HG03457 (cell line): Measurements from ENCODE around the gene A2M.

Source experiments
- ATAC-seq: cut with Tn5 transposase; IDR thresholded peaks from one replicate; pipeline ENCODE4 v1.9.1; 2021; ENCODE audit warnings: moderate number of reproducible peaks; ENCODE audit not compliant: unreplicated experiment

A2M gene

DNA sequence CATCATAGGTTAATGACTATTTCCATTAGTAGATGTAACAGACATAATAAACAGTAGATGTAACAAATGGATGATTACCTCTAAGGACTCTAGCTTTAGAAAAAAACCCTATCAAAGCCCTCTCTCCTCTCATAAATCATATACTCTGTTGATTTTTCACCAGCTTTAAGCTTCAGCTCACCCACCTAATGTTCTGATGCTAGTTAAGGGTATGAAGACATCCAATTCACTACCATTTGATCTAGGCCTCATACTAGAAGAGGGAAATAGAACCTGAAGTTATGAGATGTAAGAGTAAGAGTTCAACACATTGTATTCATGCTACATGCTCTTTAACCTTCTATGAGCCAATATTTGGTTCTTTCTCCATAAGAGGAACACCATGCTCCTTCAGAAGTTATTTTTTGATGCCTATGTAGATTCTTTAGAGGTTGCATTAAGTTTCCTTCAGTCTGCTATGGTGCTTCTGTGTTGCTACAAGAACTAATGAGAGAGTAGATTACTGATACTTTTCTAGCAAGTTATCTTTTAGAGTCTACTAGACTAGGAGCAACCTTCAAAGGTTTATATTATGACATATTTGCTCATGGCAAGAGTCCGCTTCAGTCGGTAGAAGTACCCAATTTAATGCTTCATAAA lies 16.0 kb downstream of the A2M start:
- ATAC-seq: no peak

DNA sequence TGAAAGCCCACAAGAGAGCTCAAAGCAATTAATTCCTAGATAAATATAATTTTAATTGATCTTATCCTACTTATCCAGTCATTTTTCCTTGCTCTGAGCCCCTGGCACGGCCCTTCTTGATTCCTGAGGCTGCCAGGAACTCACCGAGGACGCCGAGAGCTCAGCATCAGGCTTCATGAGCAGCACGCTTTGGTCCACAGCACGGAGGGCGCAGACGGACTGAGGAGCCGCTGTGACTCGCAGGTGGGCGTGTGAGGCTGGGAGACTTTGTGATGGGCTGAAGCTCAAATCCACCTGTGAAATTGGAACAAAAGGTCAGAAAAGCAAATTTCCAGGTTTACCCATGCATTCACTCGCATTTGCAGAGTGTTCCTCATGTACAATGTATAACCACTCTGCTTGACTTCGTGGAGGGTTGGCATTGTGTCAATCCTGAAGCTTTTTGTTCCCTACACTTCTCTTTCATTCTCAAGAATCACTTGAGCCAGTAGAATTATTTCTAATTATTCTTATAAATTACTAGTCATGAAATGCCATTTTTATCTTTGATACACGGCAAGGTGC lies 17.2 kb downstream of the A2M start:
- ATAC-seq: no peak

DNA sequence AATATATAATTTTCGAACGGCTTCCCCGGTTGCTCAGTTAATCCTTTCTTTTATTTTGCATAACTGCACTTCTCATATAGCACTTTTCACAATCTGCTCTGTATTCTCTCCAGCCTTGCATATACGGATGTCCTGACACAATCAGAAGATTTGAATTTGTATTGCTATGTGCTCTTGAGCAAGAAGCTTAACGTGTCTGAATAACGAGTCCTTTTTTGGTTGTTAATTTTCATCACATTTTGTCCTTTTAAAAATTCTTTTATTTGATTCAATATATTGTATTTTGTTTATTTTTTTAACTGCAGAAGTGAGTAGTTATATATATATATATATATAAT lies 17.6 kb downstream of the A2M start:
- ATAC-seq: no peak

DNA sequence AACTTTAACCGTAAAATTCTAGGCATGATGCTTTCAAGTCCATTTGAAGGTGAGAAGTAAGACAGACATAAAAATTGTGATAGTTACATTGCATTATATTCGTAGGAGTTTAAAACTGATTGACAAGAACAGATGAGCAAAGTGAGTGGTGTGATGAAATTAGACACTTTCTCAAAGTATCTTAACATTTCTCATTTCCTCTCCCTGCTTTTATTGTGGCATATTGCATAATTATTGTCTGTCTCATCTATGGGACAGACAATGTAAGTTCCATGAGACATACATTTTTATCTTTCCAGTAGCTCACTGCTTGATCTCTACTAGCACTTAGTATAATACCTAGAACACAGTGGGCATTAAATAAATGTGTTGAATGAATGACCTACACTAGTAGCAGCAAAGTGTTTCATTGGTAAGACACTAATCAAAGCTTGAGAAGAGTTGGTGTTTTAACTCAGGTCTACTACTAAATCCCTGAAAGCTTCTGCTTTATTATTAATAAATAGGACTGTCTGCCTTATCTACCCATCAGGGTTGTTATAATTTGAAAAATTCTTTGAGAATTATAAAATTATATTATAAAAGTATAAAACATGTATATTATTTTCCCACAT lies 19.0 kb downstream of the A2M start:
- ATAC-seq: no peak

DNA sequence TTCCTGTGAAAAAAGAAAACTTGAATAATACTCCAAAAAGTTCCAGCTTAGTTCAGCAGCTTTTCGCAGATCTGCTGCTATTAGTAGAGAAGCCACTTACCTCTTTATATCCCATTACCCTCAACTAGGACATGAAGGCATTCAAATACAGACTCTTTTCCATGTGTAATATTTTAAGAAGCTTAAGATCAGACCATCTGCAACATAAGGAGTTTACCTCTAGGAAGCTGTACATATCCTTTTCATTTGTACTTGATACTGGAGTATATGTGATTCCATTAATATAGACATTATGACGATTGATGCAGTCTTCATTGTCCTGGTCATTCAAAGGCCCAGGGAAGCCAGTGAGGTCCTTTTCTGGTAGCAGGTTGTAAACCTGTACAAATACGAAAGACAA lies 20.4 kb downstream of the A2M start:
- ATAC-seq: no peak

DNA sequence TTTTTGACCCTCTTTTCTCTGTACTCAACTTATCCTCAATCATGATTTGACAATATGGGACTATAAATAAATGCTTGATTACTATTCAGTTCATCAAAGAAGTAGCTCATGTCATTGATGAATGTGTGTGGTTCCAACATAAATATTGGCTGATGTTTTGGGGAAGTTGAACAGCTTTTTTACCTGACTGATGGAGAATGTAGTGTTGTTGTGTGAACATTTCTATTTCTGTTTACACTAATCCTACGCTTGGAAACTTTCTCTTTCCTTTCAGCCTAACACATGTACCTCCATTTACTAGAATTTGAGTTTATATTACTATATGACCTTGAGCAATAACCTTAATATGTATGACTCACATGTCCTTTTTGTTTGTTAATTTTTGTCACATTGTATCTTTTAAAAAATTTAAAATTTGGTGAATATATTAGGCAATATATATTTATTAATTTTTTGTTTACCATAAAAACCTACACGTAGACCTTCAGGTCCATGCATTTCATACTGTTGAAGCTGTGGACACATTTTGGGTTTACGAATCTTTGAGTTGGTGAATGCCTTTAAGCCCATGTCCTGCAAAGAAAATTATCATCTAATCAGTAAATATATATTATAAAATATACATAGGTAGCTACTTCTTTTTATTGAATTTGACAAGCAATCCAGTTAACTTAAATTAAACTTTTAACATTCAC lies 21.1 kb downstream of the A2M start:
- ATAC-seq: no peak

DNA sequence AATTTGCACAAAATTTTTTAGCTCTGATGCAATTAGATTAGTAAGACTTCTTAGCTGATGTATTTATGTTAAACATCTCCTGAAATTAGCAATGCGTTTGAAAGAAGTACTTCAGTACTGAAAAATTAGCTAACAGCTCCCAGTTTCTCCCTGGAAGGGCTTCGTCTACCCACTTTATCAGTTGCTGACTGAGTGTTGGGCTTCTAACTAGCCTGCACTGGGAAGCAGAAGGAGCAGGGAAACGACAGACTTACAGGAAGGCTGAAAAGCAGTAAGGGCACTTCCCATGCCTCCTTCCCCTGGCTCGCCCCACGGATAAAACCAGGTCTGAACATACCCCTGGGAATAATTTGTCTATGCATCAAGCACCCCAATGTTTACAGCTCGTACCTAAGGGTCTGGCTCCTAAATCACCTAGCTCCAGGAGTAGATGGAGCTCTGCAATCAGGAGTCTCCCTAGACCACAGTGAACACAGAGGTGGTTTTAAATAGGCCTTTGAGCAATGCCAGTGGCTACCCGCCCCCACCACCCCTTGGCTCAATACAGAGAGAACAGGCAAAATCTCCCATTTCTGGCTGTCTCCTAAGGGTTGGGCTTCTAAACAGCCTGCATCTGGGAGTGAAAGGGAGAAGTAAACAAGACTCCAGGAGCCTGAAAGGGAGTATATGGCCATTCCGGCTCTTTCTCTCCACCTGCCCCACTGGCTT lies 23.7 kb downstream of the A2M start:
- no peak for ATAC-seq

DNA sequence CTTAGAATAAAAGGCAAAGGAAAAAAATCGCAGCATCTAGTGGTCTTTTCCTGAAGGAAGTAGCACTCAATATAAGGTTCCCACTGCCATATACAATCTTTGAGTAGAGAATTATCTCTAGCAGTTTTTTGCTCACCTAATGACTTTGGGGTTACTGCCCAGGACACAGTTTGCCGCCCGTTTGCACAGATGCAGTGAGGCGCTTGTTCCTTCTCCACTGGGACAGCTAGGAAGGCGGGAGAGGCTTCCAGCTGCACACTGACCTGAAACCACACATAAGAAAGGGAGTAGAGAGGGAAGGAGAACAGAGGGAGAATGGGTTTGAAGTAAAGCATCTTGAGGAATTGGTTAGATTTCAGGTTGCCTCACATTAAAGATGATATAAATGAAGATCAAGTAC lies 25.5 kb downstream of the A2M start:
- no peak for ATAC-seq

DNA sequence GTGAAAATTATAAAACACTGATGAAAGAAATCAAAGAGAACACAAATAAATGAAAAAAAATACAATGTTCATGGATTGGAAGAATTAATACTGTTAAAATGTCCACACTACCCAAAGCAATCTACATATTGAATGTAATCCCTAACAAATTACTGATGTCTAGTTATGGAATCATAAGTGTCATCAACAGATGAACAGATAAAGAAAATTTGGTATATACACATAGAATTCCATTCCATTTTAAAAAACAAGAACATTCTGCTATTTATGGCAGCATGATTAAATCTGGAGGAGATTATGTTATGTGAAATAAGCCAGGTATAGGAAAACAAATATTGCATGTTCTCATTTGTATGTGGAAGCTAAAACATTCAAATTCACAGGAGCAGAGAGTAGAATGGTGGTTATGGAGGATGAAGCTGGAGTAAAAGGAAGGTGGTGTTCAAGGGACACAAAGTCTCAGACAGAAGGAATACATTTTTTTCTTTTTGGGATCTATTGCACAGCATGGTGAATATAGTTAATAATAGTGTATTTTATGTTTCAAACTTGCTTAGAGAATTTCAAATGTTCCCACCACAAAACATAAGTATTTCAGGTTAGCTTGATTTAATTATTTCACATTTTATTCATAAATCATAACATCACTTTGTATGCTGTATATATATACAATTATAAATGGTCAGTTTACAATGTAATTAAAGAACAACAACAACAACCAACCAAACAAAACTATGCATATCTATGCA lies 28.5 kb downstream of the A2M start:
- ATAC-seq: no peak

DNA sequence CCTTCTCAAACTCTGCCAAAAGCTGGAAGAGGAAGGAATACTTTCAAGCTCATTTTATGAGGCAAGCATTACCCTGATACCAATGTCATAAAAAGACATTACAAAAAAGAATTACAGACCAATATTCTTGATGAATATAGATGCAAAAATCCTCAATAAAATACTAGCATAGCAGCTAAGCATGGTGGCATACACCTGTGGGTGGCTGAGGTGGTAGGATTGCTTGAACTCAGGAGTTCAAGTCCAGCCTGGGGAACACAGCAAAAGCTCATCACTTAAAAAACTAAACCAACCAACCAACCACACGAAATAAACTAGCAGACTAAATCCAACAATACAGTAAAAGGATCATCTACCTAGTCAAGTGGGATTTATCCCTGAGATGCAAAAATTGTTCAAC lies 29.6 kb downstream of the A2M start:
- no peak for ATAC-seq

DNA sequence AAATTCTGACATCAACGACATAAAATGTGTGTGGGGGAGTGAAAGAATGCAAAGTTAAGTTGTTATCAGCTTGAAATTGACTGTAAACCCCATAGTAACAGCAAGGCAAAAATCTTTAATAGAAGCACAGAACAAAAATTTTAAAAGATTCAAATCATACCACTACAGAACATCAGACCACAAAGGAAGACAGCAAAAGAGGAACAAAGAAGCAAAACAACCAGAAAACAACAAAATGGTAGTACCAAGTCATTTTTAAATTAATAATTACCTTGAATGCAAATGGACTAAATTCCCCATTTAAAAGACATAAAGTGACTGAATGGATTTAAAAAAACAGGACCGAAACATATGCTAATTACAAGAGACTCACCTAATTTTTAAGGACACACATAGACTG lies 31.3 kb downstream of the A2M start:
- ATAC-seq: no peak

DNA sequence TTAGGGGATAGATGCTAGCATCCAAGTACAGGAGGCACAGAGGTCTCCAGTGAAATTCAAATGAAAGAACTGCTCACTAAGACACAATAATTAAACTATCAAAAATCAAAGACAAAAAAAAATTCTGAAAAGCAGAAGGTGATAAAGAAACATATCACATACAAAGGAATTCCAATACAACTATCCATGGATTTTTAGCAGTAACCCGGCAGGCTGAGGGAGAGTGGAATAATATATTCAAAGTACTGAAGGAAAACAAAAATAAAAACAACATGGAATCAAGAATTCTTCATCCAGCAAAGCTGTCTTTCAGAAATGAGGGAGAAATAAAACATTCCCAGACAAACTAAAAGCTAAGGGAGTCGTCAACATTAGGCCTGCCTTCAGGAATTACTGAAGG lies 31.9 kb downstream of the A2M start:
- no peak for ATAC-seq

DNA sequence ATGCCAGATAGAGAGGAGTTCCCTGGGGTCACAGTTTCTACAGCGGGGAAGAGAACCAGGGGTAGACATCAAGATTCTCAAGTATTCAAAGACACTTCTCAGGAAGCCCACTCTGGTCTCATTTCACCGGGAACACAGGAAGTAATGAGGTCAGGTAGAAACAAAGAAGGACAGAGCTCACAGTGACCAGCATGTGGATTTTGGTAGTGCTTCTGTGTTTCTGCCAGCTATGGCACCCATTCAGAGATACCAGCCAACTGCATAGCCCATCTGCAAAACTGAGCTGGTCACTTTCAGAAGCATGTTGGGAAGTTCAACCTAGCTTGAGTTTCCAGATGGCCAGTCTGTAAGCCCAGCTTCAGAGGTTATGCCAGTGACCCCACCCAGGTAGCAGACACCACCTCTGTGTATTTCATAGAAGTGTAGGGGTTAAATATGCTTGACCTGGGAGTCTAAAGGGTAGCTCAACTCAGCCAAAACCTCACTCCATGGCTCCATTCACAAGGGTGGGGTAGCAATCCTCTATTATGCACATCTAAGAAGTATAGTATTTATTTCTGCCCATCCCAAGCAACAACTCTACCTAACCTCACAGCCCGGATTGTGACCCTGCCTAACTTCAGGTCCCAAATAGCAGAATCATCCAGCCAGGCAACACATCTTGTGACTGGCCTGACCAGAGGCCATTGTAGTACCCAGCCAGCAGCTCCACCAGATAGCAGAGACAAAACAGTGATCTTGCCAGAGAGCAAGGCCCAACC lies 33.9 kb downstream of the A2M start:
- no peak for ATAC-seq

DNA sequence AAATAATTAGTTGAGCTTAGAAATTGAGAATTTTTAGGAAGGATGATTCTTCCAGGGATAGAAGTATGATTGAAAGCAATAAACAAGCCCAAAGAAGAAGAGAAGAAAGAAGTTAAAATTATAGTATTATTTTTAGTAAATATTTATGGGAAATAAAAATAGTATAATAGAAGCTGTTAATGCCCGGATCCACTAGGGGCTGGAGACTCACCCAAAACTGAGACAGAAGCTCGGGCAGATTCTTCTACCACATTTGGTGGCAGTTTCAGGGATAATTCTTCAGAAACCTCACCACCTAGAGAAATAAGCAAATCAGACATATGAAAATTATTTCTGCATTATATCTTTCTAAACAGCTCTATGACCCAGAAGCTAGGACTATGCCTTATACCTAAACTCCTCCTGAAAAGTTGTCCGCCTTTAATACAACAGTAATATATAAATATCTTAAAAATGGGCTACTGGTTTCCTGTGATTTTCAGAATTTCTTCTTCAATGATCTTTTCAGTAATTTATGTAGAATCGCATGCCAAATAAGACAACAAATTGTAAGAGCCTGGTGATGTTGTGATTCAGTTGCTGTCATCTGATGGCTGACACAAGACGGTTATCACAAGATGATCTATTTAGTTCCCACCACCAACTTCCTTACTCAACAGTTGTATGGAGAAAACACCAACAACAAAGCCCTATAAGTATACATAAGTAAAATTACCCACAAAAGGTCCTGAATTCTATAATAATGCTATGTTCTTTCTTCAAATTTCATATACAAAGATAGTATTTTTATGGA lies 35.6 kb downstream of the A2M start:
- no peak for ATAC-seq

DNA sequence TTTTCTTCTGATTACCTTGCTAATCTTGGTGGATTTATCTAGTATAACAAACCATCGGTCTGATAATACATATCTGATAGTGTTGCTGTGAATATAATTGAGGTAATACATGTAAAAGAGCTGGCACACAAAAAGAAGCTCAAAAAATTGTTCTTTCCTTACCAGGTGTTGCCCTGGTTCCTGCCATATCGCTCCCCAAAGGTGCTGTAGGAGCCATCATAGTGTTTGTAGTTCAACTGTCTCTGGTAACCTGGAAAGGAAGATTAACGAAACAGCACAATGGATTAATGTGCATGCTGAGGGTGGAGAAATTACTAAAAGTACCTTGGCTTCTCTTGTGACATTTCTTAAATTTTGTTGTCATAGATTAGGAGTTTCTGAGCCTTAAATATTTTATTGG lies 36.6 kb downstream of the A2M start:
- no peak for ATAC-seq

DNA sequence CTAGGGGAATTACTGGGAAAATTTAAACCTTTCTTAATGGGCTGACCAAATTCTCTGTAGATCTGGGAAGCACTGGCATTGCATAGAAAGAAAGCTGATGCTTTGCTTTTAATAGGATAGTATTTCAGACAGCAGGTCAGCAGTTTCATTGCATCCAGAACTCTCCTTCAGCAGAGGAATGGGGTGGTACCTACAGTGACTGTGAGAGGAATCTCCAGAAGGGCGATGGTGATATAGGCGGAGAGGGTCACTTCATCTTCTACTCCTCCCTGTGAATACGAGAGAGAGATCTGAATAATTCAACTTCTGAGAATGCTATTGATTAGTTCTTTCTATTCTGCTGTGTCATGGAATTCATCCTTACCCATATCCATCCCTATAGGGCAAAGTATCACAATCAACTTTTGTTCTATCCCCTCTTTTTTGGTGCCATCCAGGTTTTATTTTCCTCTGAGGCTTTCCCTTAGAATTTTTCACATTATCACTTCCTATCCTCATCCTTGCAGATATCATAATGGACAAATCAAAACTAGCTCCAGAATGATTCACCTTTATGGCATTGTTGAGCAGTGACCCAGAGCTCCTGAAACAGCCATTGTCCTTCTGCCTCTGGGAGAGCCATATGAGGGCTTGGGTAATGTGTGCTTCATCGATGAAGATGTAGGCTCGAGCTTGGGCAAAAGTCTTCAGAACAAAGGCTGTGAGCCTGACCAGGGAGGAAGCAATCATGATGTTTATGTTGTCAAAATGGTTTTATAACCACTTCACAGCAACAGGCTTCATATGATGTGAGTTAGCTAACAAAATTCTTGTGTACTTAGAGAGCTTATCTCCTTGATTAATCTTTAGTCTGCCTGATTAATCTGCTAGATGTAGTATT lies 38.3 kb downstream of the A2M start:
- ATAC-seq: no peak

DNA sequence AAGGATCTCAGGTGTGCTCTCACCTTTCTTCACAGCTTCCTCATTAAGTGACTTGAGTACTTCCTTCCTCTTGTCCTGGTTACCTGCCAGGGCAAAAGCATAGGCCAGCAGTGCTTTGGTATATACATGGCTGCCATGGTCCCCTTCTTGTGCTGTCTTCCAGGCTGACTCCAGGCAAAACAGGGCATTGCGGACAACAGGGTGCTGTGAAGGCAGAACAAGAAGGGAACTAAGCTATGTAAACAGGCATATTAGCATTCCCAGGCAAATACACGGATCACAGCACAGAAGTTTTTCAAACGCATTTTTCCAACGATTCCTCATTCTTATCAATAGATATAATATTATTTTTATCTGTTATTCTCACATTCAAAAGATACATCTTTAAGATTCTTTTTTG lies 39.0 kb downstream of the A2M start:
- ATAC-seq: no peak

DNA sequence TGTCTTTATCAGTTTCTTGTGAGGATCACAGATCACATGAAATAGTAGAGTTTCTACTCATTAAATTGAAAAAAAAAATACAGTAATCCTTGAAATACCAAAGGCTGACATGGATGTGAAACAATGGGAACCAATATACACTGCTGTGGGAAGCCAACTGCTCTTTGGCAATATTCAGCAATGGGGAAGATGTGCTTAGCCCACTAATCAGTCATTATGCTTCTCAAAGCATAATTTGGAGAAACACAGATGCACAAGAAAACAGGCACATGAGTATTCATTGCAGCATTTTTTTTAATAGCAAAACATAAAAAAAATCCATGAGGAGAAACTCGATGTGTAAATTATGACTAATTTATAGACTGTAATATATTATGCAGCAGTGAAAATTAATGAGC lies 40.6 kb downstream of the A2M start:
- no peak for ATAC-seq
